Activated CD8-positive, alpha-beta memory T cell treated with anti-CD3 and anti-CD28 coated beads, Interleukin-2, amount 50 U/mL, for 24 hours (primary cell): ENCODE data around the gene KDM4C.
"Not testable (repeated sequence)": the region's sequence is repeated elsewhere in the genome, so short reads cannot be mapped to it uniquely, and the experiment has no call there.

Experiments
- DNase-seq: peaks from one replicate; pipeline ENCODE4 v3.0.0-alpha.2; 2020; ENCODE audit errors: extremely low read depth

KDM4C gene

DNA sequence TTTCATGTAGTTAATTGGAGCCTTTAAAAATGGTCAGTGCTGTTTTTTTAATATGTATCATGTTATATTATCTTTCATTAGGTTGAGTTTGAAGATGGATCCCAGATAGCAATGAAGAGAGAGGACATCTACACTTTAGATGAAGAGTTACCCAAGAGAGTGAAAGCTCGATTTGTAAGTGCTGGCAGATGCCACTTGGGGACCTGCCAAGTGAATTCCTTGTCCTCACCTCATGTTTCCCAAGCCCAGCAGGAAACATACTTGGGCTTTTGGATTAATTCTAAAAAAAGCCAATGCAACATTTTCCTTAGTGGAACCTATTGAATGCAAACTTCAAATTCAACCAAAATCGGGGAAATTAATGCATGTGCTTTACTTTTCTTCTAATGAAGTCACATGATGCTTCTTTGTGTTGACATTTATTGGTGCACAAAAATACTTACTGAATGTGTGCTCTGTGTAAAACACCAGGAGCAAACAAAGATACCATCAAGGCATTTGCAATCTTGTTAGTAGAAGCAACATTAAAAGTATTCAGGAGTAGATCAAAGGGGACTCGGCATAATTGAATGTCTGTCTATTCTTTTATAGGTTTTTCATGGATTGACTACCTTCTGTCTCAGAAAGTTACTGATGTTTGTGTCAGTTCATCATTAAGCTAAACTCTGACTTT, 412.1 kb downstream of the KDM4C start:
- DNase-seq: no peak

DNA sequence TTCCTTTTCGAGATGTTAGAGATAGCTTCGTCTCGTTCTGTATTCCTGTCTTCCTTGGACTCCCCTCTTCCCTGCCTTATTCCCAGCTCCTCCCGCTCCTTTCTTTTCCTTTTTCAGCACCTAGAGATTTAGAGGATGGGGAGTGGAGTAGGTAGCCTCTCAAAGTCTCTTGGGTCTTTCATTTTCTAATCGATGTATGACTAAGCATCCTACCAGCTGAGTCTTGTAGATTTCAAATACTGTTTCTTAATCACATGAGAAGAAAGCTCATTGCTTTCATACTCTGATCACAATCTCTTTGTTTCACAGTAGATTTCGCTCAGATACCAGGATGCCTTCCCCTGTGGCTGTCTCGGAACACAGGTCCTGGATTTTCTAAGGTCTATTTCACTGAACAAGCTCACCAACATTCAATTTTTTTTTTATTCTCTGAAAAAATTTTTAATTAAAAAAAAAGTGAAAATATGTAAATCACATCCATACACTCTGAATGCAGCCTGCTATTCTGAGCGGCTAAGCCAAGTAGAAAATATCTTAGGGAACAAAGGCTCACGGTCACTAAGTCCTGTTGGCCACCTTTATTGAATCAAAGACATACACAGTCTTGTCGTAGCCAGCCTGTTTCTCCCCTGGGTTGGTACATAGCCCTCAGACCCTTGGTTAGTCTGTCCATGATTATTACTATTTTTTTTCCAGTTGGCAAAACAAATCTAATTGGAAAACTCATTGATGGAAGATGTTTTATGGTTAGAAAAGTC, 413.8 kb downstream of the KDM4C start:
- no peak for DNase-seq

- no peak for DNase-seq
Measured at GRCh38 chr9:7172154-7173115, 414.7 kb downstream of the KDM4C start.

- no peak for DNase-seq
Measured at GRCh38 chr9:7173139-7173538, 415.4 kb downstream of the KDM4C start.

DNA sequence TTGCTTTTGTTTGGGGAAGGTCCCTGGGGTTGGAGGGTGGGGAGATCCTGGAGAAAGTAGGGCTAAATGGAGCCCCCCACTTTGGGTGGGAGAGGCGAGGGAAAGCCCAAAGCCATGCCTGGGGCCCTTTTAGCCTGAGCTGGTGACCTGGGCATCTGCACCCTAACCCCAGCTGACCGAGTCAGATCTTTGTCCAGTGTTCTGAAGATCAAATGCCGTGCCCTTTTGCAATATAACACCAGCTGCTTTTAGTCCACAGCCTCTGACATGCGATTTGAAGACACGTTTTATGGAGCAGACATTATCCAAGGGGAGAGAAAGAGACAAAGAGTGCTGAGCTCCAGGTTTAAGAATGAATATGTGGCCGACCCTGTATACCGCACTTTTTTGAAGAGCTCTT, 416.5 kb downstream of the KDM4C start:
- no peak for DNase-seq

DNA sequence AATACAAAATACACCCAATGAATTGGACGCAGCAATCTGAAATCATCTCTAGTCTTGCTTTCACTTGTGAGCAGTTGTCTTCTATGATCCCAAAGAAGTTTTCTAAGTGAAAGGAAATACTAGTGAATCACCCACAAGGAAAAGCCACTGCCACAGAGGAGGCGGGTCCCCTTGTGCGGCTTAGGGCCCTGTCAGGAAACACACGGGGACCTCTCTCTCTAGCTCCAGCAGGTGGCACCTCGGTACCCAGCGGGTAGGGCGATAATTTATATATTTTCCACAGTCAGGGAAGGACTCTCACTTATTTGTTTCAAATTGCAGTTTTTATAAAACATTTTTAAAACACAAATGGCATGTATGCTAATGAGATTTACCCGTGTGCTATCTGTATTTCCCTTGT, 417.1 kb downstream of the KDM4C start:
- no peak for DNase-seq

- DNase-seq: no peak
Measured at GRCh38 chr9:7176561-7176960, 418.8 kb downstream of the KDM4C start.

- DNase-seq: no peak
Measured at GRCh38 chr9:7177383-7177782, 419.6 kb downstream of the KDM4C start.

- no peak for DNase-seq
Measured at GRCh38 chr9:7178729-7179128, 421.0 kb downstream of the KDM4C start.

GRCh38 chr9:7180247-7180646, 422.5 kb downstream of the KDM4C start:
- DNase-seq: no peak

DNA sequence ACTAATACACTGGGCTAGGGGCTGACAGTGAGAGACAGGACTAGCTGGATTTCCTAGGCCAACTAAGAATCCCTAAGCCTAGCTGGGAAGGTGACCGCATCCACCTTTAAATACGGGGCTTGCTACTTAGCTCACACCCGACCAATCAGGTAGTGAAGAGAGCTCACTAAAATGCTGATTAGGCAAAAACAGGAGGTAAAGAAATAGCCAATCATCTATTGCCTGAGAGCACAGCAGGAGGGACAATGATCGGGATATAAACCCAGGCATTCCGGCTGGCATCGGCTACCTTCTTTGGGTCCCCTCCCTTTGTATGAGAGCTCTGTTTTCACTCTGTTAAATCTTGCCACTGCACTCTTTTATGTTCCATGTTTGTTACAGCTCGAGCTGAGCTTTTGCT, 425.4 kb downstream of the KDM4C start:
- not testable (repeated sequence) for DNase-seq

GRCh38 chr9:7185612-7186011, 427.8 kb downstream of the KDM4C start:
- DNase-seq: no peak

DNA sequence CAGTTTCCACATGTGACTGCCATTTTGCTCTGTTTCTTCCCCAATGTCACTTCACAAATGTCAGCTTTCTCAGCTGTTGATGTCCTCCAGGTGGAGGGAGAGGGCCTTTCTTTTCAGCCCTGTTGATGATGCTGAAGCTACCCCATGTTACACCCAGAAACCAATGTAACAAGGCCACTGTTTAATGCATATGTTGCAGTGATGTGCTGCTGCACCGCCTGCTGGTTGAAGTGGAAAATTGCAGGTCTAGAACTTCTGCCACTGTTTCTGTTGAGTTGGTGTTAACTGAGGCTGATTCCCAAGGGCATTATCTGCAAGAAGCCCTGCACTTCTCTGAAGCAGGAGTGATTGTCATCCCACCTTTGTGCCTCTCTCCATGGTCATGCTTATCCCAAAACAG, 428.4 kb downstream of the KDM4C start:
- no peak for DNase-seq

- no peak for DNase-seq
Measured at GRCh38 chr9:7192266-7192665, 434.5 kb downstream of the KDM4C start.

DNA sequence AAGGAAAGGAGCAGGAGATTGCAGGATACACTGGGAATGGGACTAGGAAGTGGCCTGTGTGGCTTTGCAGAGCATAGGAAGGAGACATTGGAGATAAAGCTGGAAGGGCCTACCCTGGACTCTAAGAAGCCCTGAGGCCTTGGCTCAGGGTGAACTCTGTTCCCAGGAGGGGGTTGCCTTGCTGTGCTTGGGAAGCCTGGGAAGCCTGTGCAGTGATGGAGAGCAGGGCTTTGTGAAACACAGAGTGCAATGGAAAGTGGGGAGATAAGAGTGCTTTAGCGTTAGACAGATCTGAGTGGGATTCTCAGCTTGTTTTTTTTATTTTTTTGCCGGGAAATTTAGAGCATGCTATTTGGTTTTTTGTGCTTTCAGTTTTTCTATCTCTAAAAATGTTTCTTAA, 437.8 kb downstream of the KDM4C start:
- no peak for DNase-seq

- DNase-seq: no peak
Measured at GRCh38 chr9:7196467-7196866, 438.7 kb downstream of the KDM4C start.

DNA sequence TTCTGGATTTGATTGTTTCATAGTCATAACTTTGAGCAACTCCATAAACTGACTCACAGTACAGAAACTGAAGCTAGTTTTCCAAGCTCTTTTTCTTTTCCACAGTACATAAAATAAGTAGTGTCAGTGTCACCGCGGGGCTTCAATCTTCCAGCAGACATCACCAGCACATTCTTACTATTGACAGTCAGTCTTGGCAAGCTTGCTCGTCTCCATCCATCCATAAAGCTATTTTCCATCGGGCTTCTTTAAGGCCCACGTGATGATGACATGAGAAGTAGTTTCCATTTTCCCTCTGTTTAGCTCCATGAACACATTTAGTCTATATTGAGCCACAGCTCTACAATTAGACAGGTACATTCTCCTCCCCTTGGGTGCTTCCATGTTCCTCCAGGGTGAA, 443.4 kb downstream of the KDM4C start:
- DNase-seq: no peak

- DNase-seq: no peak
Measured at GRCh38 chr9:7205806-7206205, 448.0 kb downstream of the KDM4C start.

- DNase-seq: no peak
Measured at GRCh38 chr9:7206221-7206758, 448.5 kb downstream of the KDM4C start.

- no peak for DNase-seq
Measured at GRCh38 chr9:7209016-7209715, 451.4 kb downstream of the KDM4C start.

- no peak for DNase-seq
Measured at GRCh38 chr9:7209990-7210389, 452.2 kb downstream of the KDM4C start.
